Activated CD8-positive, alpha-beta memory T cell treated with anti-CD3 and anti-CD28 coated beads for 24 hours (primary cell): ENCODE results near the gene LONRF3.
A peak's percentile ranks its signal among the peaks of the same experiment; 100 is the strongest.

Experiments
- DNase-seq: peaks from one replicate; pipeline ENCODE4 v3.0.0-alpha.2; 2020

LONRF3 gene

GRCh38 chrX:118974088-118974907 is at the start of gene LONRF3:
Gene LONRF3, plus strand, starts transcription at chrX:118974618. Its CDS starts 163 bp downstream, at chrX:118974781.
- DNase-seq = peak; percentile 75

DNA sequence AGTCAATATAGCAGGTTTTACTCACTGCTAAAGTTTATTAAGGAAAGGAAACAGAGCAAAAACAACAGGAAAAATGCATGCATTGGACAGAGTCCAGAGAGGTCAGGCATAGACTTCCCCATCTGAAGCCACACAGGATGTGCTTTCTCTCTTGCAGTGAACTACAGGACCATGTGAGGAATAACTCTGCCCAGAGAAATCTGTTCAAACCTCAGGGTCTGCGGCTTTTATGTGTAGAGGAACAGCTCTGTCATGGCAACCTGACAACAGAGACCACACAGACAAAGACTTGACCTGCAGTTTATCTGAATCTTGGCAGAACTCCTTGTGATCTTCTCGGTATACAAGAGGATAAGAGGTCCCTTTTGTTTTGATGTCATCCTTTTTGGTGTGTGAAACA is 46.3 kb upstream of the LONRF3 start:
- no peak for DNase-seq

DNA sequence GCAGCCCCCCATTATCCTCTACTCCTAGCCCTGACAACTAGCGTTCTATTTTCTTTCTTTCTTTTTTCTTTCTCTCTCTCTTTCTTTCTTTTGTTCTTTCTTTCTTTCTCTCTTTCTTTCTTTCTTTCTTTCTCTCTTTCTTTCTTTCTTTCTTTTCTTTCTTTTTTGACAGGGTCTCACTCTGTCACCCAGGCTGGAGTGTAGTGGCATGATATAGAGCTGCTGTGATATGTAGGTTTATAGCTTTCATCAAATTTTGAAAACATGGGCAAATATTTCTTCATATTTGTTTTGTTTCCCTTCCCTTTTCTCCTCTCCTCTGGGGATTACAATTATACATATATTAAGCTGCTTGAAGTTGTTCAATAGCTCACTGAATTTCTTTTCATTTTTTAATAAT is 39.1 kb upstream of the LONRF3 start:
- DNase-seq = no peak

GRCh38 chrX:118941147-118941546 is 33.3 kb upstream of the LONRF3 start:
- no peak for DNase-seq

- no peak for DNase-seq
These were observed 31.3 kb upstream of the LONRF3 start for GRCh38 chrX:118943102-118943501.

GRCh38 chrX:118945921-118946320 is 28.5 kb upstream of the LONRF3 start:
- no peak for DNase-seq

GRCh38 chrX:118948270-118948669 is 26.1 kb upstream of the LONRF3 start:
- DNase-seq = no peak

DNA sequence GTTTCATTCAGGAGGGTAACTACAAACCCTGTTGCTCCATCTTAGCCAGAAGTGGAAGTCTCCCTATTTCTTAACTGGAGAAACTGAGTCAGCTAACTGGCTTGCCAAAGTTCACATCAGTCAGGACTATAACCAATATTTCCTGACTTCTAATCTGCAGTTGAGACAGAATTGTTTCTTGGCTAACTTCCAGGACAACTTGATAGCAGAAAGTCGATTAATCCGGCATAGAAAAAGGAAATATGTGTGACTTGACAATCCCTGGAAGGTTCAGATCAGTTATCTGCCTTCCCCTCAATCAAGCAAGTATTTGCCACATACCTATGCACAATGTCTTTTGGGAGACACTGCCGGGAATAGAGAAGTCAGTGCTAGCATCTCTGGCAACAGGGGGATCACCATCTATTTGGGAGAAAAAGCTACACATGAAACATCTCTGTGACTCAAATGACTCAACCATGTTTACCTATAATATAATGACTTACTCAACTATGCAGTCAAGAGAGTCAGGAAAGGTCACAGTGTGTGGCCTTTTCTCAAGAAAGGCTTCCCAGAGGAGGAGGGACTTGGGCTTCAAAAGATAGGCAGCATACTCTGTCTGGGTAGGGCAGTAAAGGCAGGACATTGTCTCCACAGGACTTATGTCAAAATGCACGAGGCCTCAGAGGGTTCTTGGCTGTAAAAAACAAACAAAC is 12.4 kb upstream of the LONRF3 start:
- DNase-seq = no peak

- DNase-seq = no peak
These were observed 11.3 kb upstream of the LONRF3 start for GRCh38 chrX:118963159-118963558.

DNA sequence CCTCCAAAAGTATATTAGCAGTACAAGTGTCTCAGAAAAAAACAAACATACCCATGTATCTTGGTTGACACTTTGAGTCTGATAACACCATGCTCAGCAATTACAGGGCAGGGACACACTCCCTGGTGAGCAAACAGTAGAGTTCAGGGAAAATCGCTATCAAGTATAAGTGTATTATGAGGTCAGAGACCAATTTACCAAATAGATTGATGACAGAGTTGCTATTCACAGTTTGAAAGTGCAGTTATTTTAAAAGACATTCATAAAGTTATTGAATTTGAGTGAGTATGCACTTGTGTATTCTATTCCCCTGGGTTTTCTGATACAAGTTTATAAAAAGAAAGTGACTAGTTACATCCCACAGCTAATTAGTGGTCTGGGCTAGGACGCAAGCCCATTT is 10.2 kb upstream of the LONRF3 start:
- DNase-seq = no peak

GRCh38 chrX:118965395-118965794 is 9.0 kb upstream of the LONRF3 start:
- no peak for DNase-seq

DNA sequence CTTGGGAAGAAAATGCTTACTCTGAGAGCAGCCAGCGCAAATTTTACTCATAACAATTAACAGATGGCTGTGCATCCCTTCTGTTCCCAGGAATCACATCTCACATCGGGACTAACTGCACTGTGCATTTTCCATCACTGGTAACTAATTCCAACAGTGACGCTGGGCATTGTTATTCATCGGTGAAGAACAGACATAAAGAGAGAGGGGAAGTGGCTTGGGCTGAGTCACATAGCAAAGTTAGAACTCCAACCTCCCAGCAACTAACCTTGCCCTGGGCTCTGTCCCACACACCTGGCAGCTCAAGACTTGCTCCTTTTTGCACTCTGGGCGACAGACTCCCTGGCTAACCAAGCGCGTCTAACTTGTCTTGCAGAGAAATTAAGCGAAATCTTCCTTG is 6.4 kb upstream of the LONRF3 start:
- no peak for DNase-seq

- DNase-seq = no peak
These were observed 2.9 kb upstream of the LONRF3 start for GRCh38 chrX:118971552-118971951.

DNA sequence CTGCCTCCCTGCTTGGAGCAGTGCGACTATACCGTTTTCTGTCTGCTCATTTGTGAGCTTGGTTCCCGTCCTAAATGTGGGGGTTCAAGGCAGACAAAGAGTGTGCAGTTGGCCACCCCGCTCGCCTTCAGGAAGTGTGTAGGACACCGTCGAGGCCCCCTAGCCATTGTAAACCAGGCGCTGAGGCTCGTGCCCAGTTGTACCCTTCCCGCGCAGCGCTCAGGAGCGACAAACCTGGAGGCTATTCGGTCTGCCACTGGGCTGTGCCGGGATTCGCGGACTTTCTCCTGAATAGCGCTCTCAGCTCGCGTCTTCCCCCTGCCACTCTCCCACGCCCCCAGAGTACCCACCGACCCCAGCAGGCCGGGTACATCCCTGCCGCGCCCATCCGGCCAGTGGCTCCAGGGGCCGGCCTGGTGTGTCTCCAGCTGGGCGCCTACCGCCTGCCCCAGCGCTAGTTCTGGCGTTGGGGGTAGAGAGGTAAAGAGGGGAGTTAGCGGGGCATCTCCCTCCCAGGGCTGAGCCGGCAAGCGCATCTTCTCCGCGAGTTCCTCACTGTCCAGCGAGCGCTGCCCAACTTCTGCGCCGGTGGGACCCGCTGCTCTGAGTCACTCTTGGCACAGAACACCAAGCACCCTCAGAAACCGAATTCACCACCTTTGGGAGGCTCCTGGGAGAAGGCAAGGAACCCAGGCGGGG is 880 bp upstream of the LONRF3 start:
- no peak for DNase-seq

DNA sequence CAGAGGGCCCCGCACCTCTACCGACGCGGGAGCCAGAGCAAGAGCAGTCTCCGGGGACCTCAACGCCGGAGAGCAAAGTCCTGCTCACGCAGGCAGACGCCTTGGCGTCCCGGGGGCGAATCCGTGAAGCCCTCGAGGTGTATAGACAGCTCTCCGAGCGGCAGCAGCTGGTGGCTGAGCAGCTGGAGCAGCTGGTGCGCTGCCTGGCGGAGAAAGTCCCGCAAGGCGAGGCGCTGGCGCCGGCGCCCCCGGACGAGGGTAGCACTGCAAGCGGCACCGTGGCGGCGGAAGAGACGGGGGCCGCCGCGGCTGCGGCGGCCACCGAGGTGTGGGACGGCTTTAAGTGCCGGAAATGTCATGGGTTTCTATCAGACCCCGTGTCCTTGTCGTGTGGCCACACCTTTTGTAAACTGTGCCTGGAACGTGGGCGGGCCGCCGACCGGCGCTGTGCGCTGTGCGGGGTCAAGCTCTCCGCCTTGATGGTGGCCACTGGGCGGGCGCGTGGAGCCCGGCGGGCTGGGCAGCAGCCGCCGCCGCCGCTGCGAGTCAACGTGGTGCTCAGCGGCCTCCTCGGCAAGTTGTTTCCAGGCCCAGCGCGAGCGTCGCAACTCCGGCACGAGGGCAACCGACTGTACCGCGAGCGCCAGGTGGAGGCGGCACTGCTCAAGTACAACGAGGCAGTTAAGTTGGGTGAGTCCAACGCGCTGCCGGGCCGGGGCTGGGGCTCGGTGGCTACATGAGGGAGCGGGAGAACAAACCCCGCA is 672 bp downstream of the LONRF3 start:
- peak; percentile 79 for DNase-seq

GRCh38 chrX:118975831-118976598 is 1.6 kb downstream of the LONRF3 start:
- peak; percentile 85 for DNase-seq

GRCh38 chrX:118976599-118977340 is 2.4 kb downstream of the LONRF3 start:
- peak; percentile 73 for DNase-seq

GRCh38 chrX:118977424-118977823 is 3.0 kb downstream of the LONRF3 start:
- DNase-seq = no peak

DNA sequence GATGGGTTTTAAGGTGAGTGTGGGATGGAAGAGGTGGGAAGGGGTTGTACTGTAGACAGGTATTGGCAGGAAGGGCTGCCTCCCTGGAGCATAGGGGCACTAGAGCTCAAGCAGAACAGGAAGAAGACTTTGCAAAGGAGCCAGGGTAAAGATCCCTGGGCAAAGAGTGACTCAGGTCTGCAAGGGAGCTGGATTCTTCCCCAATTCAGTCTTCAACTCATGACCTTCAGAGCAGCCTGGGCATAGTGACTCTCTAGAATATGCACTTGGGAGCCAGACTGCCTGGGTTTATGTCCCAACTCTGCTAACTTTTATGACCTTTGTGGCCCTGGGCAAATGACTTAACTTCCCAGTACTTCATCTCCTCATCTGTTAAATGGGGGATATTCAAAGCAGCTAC is 4.0 kb downstream of the LONRF3 start:
- no peak for DNase-seq

DNA sequence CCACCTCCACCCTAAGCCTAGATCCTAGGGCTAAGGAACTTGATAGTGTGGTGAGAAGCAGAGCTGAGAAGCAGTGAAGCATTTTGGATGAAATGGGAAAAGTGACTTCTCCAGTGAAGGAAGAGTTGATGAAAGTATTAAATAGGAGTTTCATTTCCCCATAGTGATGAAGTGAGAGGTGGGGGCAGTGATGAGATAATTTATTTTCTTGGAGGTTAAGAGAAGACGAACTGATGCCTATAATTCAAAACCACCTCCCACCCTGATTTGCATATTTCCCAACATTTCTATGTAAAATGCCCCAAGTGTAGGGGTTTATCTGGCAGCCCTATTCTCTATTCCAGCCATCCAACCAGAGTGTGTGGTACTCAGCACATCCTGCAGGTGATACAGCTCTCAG is 6.3 kb downstream of the LONRF3 start:
- no peak for DNase-seq

DNA sequence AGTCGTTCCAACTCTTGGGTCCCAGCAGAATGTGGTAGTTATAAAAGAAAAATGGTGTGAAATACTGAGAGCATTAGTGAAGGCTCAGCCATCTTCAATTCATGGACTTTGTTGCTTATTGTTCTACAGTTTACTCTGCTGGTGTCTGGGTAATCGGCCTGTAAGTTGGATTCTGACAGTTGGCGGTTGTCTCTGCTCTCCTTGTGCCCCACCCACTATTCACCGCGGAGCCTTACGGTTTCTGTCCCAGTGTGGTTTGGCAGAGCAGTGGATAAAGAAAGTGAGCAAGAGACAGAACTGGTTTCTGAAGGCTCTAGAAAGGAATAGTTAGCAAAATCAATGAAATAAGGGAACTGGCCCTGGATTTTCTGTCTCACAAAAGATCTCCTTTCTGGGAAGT is 9.1 kb downstream of the LONRF3 start:
- DNase-seq = no peak

DNA sequence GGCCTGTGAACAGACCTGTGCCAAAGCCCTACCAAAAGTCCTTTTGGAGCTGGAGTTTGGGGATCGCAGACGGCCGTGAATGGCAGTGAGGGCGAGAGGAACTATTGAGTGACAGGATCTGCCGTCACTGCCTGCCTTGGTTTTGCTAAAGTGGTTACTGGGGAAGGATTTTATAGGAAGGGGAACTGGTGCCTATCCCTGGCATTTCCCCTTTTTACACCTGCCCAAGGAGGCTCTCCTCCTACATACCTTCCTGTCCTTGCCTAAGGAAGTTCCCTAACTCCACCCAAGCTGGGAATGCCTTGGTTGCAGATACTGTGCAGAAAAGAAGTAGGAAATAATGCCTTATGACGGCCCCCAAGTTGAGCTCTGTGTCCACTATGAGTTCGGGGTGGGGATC is 14.5 kb downstream of the LONRF3 start:
- no peak for DNase-seq
